NCI-H146 (cell line): ENCODE results near the gene GRID1.
A peak's percentile ranks its signal among the peaks of the same experiment; 100 is the strongest.
"Not testable (repeated sequence)": the region's sequence is repeated elsewhere in the genome, so short reads cannot be mapped to it uniquely, and the experiment has no call there.

Experiments used
- DNase-seq: peaks from one replicate; lab custom pipeline; 2025; lab: John Stamatoyannopoulos, UW

The GRID1 gene

GRCh38 chr10:86035791-86036543 lies 330.6 kb downstream of the GRID1 start:
- DNase-seq, result no peak

GRCh38 chr10:86034710-86035109 lies 331.9 kb downstream of the GRID1 start:
- DNase-seq, result no peak

- DNase-seq, result no peak
Measured at GRCh38 chr10:86033581-86033980, 333.0 kb downstream of the GRID1 start.

- not testable (repeated sequence) for DNase-seq
Measured at GRCh38 chr10:86032087-86032486, 334.5 kb downstream of the GRID1 start.

- DNase-seq, result no peak
Measured at GRCh38 chr10:86030312-86030711, 336.3 kb downstream of the GRID1 start.

GRCh38 chr10:86027346-86027745 lies 339.2 kb downstream of the GRID1 start:
- DNase-seq, result no peak

- DNase-seq, result no peak
Measured at GRCh38 chr10:86025509-86025908, 341.1 kb downstream of the GRID1 start.

GRCh38 chr10:86024281-86025041 lies 342.1 kb downstream of the GRID1 start:
- no peak for DNase-seq

- no peak for DNase-seq
Measured at GRCh38 chr10:86023931-86024280, 342.7 kb downstream of the GRID1 start.

GRCh38 chr10:86023336-86023735 lies 343.3 kb downstream of the GRID1 start:
- no peak for DNase-seq

- no peak for DNase-seq
Measured at GRCh38 chr10:86022906-86023305, 343.7 kb downstream of the GRID1 start.

- DNase-seq, result no peak
Measured at GRCh38 chr10:86020134-86020533, 346.5 kb downstream of the GRID1 start.

- no peak for DNase-seq
Measured at GRCh38 chr10:86019141-86019540, 347.5 kb downstream of the GRID1 start.

- no peak for DNase-seq
Measured at GRCh38 chr10:86018735-86019058, 347.9 kb downstream of the GRID1 start.

- DNase-seq, result peak; percentile 39
Measured at GRCh38 chr10:86017841-86018734, 348.5 kb downstream of the GRID1 start.

- no peak for DNase-seq
Measured at GRCh38 chr10:86013568-86013967, 353.0 kb downstream of the GRID1 start.

GRCh38 chr10:86007171-86007570 lies 359.4 kb downstream of the GRID1 start:
- no peak for DNase-seq

GRCh38 chr10:86004337-86004736 lies 362.3 kb downstream of the GRID1 start:
- no peak for DNase-seq

GRCh38 chr10:86003201-86003621 lies 363.4 kb downstream of the GRID1 start:
- no peak for DNase-seq

- no peak for DNase-seq
Measured at GRCh38 chr10:86001521-86001920, 365.1 kb downstream of the GRID1 start.

- no peak for DNase-seq
Measured at GRCh38 chr10:85997544-85997943, 369.1 kb downstream of the GRID1 start.

GRCh38 chr10:85995791-85996190 lies 370.8 kb downstream of the GRID1 start:
- DNase-seq, result peak; percentile 48
